Right lobe of liver (tissue), 4 donors: ENCODE data around the gene OTUD1.

Experiments used
- CTCF ChIP-seq, 4 donors: fragments of 200-600 bp in 3 of 4; fragments of 450-650 bp in 1 of 4; IDR thresholded peaks; one replicate each; pipeline versions ENCODE4 v1.5.1 to v1.8.0; 2016 to 2022; ENCODE audit warnings: antibody characterized with exemption in 4 of 4, mild to moderate bottlenecking in 2 of 4
- POLR2A ChIP-seq: fragments of 450-650 bp; IDR thresholded peaks from one replicate; pipeline ENCODE4 v1.6.1; 2017; ENCODE audit warnings: antibody characterized with exemption, mild to moderate bottlenecking
- donor health status: DM: no; HTN: no; CAD: no.
- donor health status: DM: no; HTN: no; CAD: no.
- donor health status: DM: no; HTN: yes; CAD: no.

DNA sequence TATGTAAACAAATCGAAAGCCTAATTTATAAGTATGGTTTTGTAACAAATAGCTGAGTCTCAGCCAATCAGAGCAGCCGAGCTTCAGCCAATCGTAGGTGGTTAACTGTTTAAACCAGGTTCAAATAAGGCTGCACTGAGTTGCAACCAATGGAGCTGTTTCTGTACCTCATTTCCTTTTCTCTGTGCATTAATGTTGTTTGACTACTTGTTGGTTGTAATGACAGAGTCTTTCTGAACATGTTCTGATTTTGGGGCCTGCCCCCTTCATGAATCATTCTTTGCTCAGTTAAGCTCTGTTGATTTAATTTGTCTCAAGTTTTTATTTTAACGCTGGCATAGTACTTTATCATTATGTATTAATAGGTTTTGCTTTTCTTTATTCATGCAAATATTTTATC is 14.6 kb downstream of the OTUD1 start:
- no peak for TF ChIP-seq CTCF (IDR thresholded peaks at IDR 0.05)
- no peak for TF ChIP-seq POLR2A
